SJCRH30 (cell line): ENCODE measurements around the gene AICDA. TPM values are rescaled to one million over a fixed set of nuclear protein-coding genes. Genes with fewer than 3 reads are reported as not detected.
"Not testable (repeated sequence)": the region's sequence is repeated elsewhere in the genome, so short reads cannot be mapped to it uniquely, and the experiment has no call there.

Source experiments
- DNase-seq, 2 experiments: peaks; one replicate each; pipeline ENCODE4 v3.0.0-alpha.2; 2015 to 2020
- H3K27ac ChIP-seq: fragments of 250-450 bp; sonication (Bioruptor Pico); 2 replicates; pipeline ENCODE4 v1.5.1; 2020; ENCODE audit warnings: mild to moderate bottlenecking, moderate library complexity
- H3K27me3 ChIP-seq: fragments of 250-450 bp; sonication (Bioruptor Pico); 2 replicates; pipeline ENCODE4 v1.5.1; 2020; ENCODE audit warnings: mild to moderate bottlenecking, moderate library complexity
- H3K36me3 ChIP-seq: fragments of 250-450 bp; sonication (Bioruptor Pico); 2 replicates; pipeline ENCODE4 v1.5.1; 2020; ENCODE audit warnings: mild to moderate bottlenecking, moderate library complexity
- H3K4me1 ChIP-seq: fragments of 250-450 bp; sonication (Bioruptor Pico); 2 replicates; pipeline ENCODE4 v1.5.1; 2020; ENCODE audit warnings: mild to moderate bottlenecking, moderate library complexity
- H3K4me3 ChIP-seq: fragments of 250-450 bp; sonication (Bioruptor Pico); 2 replicates; pipeline ENCODE4 v1.5.1; 2020; ENCODE audit warnings: mild to moderate bottlenecking, moderate library complexity
- H3K9me3 ChIP-seq: fragments of 250-450 bp; sonication (Bioruptor Pico); replicated peaks from 2 replicates; pipeline ENCODE4 v1.5.1; 2020; ENCODE audit warnings: mild to moderate bottlenecking, moderate library complexity
- total RNA-seq: library from RNA; depleted of rRNA; stranded (reverse); fragments of >200 nt; shearing (Covaris generic); gene quantifications from 2 replicates; pipeline ENCODE4 v1.2.3, GENCODE V29; 2014

Gene AICDA
- total RNA-seq, 1 experiment from 2014 or later: not detected

DNA sequence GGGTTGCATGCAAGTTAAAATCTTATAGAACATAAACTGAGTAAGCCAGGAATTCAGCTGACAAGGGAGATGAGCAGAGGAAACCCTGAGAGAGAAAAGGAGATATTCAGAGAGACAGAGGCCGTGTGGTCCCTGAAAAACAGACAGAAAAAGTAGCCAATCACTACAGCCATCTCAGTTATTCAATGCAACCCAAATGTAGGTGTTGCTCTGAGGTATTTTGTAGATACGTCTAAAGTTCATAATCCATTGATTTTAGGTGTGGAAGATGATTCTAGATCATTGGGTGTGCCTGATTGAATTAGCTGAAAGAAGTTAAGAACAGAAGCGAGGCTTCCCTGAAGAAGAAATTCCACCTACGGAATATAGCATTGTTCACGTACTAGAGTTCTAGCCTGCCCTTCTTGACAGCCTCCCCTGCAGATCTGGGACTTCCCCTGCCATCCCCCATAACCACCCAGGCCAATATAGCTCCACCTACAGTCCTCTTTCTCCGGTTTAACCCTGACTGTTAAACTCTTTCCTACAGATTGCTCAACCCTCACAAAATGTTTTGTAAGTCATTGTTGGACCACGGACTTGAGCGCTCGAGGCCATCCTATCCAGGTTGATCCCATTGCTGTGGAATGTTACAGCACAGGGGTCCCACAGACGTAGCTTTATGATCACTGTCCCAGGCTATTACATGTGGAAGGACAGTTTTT is 21.7 kb downstream of the AICDA start:
- Histone ChIP-seq H3K27ac (no peak overlapping the region), H3K4me3 (no peak overlapping the region), H3K36me3 (no peaks in the 10 kb centered on the region), H3K9me3 (no peaks in the 10 kb centered on the region), H3K4me1 (no peaks in the 10 kb centered on the region), H3K27me3 (no peaks in the 10 kb centered on the region)
- no peak for DNase-seq

DNA sequence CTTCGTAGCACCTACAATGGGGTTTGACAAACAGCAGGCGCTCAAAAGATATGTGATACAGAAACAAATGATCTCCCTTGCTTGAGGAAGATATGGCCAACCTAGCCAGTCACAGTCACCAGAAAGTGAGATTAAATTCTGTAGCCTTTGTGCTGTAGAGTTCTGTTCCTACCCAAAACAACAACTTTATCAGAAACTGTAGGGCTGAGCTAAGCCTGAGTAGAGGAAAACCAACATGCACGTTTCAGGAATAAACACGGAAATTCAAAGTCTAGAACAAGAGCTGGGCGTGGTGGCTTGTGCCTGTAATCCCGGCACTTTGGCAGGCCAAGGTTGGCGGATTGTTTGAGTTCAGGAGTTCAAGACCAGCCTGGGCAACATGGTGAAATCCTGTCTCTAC is 23.0 kb downstream of the AICDA start:
- H3K9me3 ChIP-seq: no peaks in the 10 kb centered on the region
- H3K36me3 ChIP-seq: no peaks in the 10 kb centered on the region
- H3K27me3 ChIP-seq: no peaks in the 10 kb centered on the region
- no peak for DNase-seq
- H3K4me3 ChIP-seq: no peak overlapping the region
- no peak overlapping the region for H3K27ac ChIP-seq
- no peaks in the 10 kb centered on the region for H3K4me1 ChIP-seq

DNA sequence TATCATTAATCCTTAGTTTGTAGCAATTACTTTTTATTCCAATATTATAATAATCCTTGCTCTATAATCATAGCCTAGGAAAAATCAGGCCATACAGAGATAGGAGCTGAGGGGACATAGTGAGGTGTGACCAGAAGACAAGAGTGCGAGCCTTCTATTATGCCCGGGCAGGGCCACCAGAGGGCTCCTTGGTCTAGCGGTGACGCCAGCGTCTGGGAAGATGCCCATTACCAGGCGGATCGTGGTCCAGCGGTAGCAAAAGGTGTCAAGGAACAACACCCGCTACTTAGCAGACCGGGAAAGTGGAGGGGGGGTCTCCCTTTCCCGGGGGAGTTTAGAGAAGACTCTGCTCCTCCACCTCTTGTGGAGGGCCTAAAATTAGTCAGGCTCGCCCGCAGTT is 28.2 kb downstream of the AICDA start:
- not testable (repeated sequence) for DNase-seq, H3K36me3 ChIP-seq, H3K4me1 ChIP-seq, H3K4me3 ChIP-seq, H3K9me3 ChIP-seq, H3K27ac ChIP-seq, H3K27me3 ChIP-seq

DNA sequence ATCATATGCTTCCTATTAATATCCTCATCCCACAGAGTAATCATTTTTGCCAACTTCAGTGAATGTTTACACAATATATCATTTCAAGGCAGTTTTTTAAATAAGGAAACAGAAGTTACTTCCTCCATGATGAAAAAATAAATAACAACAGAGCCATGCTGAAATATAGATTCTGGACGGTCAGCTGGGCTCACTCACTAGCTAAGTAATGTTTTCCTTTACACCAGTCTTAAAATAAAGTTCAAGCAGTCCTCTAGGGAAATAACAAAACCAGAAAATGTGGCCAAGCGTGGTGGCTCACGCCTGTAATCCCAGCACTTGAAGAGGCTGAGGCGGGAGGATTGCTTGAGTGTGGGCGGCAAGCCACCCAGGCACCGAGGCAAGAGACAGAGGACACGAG is 28.7 kb downstream of the AICDA start:
- no peaks in the 10 kb centered on the region for H3K9me3 ChIP-seq
- H3K27ac ChIP-seq: no peak overlapping the region
- H3K27me3 ChIP-seq: no peaks in the 10 kb centered on the region
- no peak overlapping the region for H3K4me3 ChIP-seq
- no peaks in the 10 kb centered on the region for H3K36me3 ChIP-seq
- H3K4me1 ChIP-seq: no peaks in the 10 kb centered on the region
- no peak for DNase-seq

DNA sequence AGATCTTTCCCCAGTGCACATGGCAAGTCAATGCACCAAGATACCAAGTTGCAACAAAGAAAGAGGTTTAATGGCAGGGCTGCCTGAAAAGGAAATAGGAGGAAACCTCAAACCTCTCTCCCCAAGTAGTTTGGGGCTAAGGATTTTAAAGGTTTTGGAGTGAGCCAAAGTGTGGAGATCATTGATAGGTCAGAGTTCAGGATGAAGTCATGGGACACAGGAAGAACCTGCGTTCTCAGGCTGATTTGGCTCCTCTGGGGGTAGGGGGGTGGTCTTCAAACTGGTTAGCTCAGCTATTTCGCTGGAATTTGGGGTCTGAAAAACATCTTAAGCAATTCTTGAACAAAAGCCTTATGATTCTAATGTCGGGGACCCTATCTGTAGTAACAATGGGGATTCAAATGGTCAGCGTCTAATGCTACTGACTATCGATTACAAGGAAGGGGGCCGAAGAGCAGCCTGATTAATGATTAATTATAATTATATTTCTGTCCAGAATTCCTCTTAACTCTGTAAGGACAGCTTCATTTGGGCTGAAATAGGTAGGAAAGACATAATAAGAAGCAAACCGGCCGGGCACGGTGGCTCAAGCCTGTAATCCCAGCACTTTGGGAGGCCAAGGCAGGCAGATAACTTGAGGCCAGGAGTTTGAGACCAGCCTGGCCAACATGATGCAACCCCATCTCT is 31.4 kb downstream of the AICDA start:
- H3K9me3 ChIP-seq: no peaks in the 10 kb centered on the region
- H3K36me3 ChIP-seq: no peaks in the 10 kb centered on the region

DNA sequence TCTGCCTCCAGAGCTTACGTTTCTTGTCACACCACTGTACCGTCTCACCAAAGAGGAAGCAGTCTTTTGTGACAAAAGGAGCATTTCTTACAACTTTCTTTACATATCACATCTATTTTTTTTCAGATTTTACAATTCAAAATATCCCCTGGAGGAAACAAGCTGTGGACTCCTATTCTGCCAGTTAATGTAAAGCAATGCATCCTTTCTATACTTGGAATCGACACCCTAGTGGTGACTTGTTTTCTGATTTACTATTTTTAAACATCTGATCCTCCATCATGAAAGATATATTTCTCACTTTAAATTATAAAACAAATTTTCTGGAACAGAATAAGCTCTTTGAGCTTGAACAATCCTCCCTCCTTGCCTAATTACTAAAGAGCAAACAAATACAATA is 34.8 kb downstream of the AICDA start:
- no peaks in the 10 kb centered on the region for H3K27me3 ChIP-seq
- no peak for DNase-seq
- H3K9me3 ChIP-seq: no peaks in the 10 kb centered on the region
- H3K27ac ChIP-seq: no peak overlapping the region
- H3K36me3 ChIP-seq: no peaks in the 10 kb centered on the region
- H3K4me1 ChIP-seq: no peaks in the 10 kb centered on the region
- H3K4me3 ChIP-seq: no peak overlapping the region

More for the DNA sequence above, 31.4 kb downstream of the AICDA start:
- Histone ChIP-seq H3K27me3 (no peaks in the 10 kb centered on the region), H3K4me3 (no peak overlapping the region), H3K4me1 (no peaks in the 10 kb centered on the region), H3K27ac (no peak overlapping the region)
- DNase-seq: no peak

DNA sequence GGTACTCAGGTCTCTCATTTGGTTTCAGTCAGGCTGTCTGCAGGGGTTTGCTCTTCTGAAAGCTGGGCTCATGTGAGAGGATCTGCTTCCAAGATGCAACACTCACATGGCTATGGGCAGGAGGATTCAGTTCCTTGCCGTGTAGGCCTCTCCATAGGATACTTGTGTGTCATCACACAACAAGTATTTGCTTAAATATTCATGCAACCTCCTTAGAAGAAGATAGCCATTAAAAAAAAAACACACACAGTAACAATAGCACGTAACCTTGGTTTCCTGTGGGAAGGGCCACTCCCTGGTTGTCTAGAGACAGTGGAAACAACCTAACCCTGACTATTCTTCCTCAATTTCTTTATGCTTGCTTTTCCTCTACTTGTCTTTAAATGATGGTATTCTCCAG is 40.2 kb downstream of the AICDA start:
- no peaks in the 10 kb centered on the region for H3K4me1 ChIP-seq
- no peak for DNase-seq
- H3K27me3 ChIP-seq: no peaks in the 10 kb centered on the region

GRCh38 chr12:8566525-8566924 is 46.1 kb downstream of the AICDA start:
- Histone ChIP-seq H3K27me3 (no peaks in the 10 kb centered on the region), H3K4me1 (no peaks in the 10 kb centered on the region), H3K9me3 (no peaks in the 10 kb centered on the region), H3K4me3 (no peak overlapping the region), H3K27ac (no peak overlapping the region), H3K36me3 (no peaks in the 10 kb centered on the region)
- DNase-seq: no peak

More for the DNA sequence above, 40.2 kb downstream of the AICDA start:
- H3K4me3 ChIP-seq: no peak overlapping the region
- no peaks in the 10 kb centered on the region for H3K36me3 ChIP-seq
- no peaks in the 10 kb centered on the region for H3K9me3 ChIP-seq
- H3K27ac ChIP-seq: no peak overlapping the region

- not testable (repeated sequence) for DNase-seq, H3K27ac ChIP-seq, H3K27me3 ChIP-seq, H3K9me3 ChIP-seq, H3K4me1 ChIP-seq, H3K4me3 ChIP-seq, H3K36me3 ChIP-seq
These were observed 46.6 kb downstream of the AICDA start for GRCh38 chr12:8566052-8566451.

DNA sequence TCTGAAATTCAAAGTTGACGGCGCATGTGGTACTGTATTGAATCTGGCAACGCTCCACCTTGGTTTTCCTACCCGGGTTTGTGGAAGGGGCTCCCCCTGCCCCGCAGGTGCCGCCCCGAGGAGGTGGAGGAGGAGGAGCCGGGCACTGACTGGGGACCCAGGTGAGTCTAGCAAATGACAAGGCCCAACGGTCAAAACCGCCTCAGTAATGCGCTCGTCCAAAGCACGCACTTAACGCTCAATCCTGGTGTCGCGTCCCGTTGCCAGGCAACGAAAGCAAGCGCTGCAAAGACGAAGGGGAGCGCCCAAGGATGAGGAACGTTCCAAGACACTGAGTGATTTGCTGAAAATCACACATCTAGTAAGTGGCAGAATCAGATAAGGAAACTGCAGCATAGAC is 48.0 kb downstream of the AICDA start:
- DNase-seq: no peak
- Histone ChIP-seq H3K4me3 (no peak overlapping the region), H3K4me1 (no peaks in the 10 kb centered on the region), H3K27ac (no peak overlapping the region), H3K27me3 (no peaks in the 10 kb centered on the region), H3K9me3 (no peaks in the 10 kb centered on the region), H3K36me3 (no peaks in the 10 kb centered on the region)

DNA sequence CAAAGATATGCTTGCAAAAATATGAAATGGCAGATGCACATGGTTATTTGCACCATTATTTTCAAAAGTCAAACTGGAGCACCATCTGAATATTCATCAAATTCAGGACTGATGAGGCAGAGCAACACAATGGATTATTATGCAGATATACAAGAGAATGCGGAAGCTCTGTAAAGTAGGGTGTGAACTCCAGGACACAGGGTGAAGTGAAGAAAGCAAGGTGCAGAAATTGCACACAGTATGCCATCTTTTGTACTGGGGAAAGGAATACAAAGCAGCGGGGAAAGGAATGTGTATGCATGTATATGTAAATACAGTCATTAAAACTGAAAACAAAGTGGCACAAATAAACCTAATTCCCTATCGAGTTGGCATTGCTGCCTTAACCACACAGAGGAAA is 49.3 kb downstream of the AICDA start:
- Histone ChIP-seq H3K27me3 (no peaks in the 10 kb centered on the region), H3K36me3 (no peaks in the 10 kb centered on the region), H3K4me1 (no peaks in the 10 kb centered on the region), H3K9me3 (no peaks in the 10 kb centered on the region), H3K4me3 (no peak overlapping the region), H3K27ac (no peak overlapping the region)
- no peak for DNase-seq

DNA sequence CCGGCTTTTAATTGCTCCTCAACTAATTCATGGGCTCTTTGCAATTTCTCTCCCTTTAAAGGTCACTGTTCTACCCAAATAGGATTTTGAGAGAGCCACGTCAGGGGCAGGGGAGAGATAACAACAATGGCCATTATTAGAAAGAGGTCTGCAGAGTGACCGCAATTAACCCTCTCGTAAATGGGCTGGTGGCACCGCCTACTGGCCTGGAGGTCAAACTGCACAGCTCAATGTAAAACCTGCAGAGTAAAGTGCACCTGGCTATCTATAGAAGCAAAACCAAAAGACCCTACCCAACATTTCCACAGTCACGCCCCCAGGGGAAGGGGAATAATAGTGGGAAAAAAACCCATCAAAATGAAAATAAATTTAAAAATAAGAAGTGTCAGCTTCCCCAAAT is 50.3 kb downstream of the AICDA start:
- no peak overlapping the region for H3K27ac ChIP-seq
- no peak overlapping the region for H3K4me3 ChIP-seq
- no peaks in the 10 kb centered on the region for H3K4me1 ChIP-seq
- H3K27me3 ChIP-seq: no peaks in the 10 kb centered on the region
- H3K9me3 ChIP-seq: no peaks in the 10 kb centered on the region
- no peak for DNase-seq
- H3K36me3 ChIP-seq: no peaks in the 10 kb centered on the region

DNA sequence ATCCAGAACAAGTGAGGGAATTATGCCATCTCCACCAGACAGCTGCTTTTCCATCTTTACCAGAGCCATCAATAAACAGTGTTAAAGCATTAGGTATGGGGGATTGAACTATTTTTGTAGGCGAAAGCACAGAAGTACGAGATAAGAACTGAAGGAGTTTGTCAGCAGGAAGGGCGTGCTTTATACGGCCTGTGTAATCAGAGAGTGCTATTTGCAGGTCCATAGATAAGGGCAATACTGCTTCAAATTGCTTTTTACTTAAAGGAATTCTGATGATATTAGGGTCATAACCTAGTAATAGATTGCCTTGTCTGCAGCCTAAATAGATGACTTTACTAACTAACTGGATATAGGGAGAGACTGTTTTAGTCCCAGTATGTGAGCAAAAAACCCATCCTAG is 51.6 kb downstream of the AICDA start:
- Histone ChIP-seq H3K4me3 (no peak overlapping the region), H3K27ac (no peak overlapping the region), H3K9me3 (no peaks in the 10 kb centered on the region), H3K4me1 (no peaks in the 10 kb centered on the region), H3K27me3 (no peaks in the 10 kb centered on the region), H3K36me3 (no peaks in the 10 kb centered on the region)
- no peak for DNase-seq

DNA sequence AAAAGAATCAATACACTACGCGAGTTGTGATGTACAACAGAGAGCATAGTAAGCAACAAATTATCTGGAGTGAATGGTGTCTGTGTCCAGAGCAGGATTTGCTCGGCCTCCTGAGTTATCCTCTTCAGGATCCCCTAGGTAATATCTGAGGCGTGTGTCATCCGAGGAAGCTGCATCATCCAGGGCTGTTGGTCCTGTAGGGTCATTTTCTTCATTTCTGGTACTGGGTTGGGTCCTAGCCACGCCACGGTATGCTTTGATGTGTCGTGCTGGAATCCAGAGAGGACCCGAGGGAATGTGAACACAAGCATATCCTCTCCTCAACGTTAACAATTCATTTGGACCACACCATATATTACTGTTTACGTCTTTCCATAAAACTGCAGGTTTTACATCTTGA is 53.0 kb downstream of the AICDA start:
- no peaks in the 10 kb centered on the region for H3K9me3 ChIP-seq
- H3K27ac ChIP-seq: no peak overlapping the region
- no peaks in the 10 kb centered on the region for H3K36me3 ChIP-seq
- no peaks in the 10 kb centered on the region for H3K27me3 ChIP-seq
- H3K4me3 ChIP-seq: no peak overlapping the region
- no peaks in the 10 kb centered on the region for H3K4me1 ChIP-seq
- no peak for DNase-seq

- no peak for DNase-seq
- H3K4me3 ChIP-seq: no peak overlapping the region
- H3K4me1 ChIP-seq: no peaks in the 10 kb centered on the region
- no peaks in the 10 kb centered on the region for H3K36me3 ChIP-seq
- H3K9me3 ChIP-seq: no peaks in the 10 kb centered on the region
- no peak overlapping the region for H3K27ac ChIP-seq
- H3K27me3 ChIP-seq: no peaks in the 10 kb centered on the region
These were observed 56.0 kb downstream of the AICDA start for GRCh38 chr12:8556531-8557097.
